GM12892 (cell line): Measurements from ENCODE around the gene PHF12.

Experiments
- POLR2A ChIP-seq: IDR thresholded peaks from 2 replicates; pipeline ENCODE4 v1.6.1; 2011; ENCODE audit warnings: low read depth, low read length, control low read depth
- POLR2AphosphoS5 ChIP-seq: IDR thresholded peaks from 2 replicates; pipeline ENCODE4 v1.6.1; 2011; ENCODE audit warnings: low read depth, low read length, control low read depth
- TAF1 ChIP-seq: IDR thresholded peaks from 2 replicates; pipeline ENCODE4 v1.6.1; 2011; ENCODE audit warnings: low read depth, mild to moderate bottlenecking, control low read depth, low read length, borderline replicate concordance

GRCh38 chr17:28891201-28891600 lies 60.1 kb downstream of the PHF12 start:
- TF ChIP-seq POLR2A (no peak), POLR2AphosphoS5 (no peak), TAF1 (no peak)
